ENCODE measurements around the gene PPP3R1.

The PPP3R1 gene

DNA sequence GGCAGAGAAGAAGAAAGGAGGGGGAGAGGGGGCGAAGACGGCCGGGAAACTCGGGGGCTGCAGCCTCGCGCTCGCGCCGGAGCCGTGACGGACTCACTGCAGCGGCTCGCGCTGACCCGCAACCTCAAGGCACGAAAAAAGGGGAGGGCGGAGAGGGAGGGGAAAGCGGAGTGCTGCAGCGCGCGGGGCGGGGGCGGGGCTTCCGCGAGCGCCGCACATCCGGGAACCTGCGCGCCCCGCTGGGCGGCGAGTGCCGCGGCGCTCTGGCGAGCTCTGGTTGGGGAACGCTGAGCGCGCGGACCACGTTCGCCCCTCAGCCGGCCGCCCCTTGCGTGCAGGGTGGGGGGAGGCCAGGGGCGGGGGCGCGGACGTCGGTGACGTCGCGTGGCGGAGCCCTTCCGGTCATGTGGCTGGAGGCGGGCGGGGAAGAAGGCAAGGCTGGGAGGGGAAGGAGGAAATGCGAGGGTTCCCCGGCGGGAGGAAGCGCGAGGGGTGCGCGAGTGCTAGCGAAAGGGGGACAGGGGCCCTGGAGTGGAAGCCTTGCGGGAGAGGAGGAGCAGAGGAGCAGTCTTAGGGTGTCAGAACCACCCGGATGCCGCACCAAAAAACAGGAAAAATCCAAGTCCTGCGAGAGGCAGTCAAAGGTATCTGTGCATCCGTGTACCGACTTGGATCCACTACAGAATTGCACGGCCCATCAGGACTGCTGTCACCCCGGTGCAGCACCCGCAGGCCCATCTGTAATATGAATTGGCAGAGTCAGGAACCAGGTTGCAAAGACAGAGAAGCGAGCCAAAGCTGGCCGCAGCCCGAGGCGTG lies at the start of gene PPP3R1:
Gene PPP3R1, minus strand, starts transcription at position 133 of the 819 bp plus-strand sequence. CDS start 405 bp downstream, outside the sequence.
- DNase-seq (ENCODE audit: low read depth) = peak; percentile 90

DNA sequence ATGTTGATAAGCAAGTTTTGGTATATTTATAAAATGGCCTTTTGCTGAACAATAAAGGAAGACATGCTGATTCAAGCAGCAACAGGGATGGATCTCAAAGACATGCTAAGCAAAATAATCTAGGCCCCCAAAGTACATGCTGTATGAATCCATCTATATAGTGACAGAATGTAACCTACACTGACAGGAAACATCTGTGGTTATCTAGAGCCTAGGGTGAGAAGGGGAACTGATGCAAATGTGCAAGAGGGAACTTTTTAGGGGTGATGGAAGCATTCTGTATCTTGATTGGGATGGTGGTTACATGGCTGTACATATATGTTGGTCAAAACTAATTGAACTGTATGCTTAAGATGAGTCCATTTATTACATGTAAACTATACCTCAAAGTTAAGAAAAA lies 43.2 kb upstream of the PPP3R1 start:
- DNase-seq (ENCODE audit: low read depth) = no peak

GRCh38 chr2:68294913-68295312 lies 42.6 kb upstream of the PPP3R1 start:
- no peak for DNase-seq (ENCODE audit: low read depth)

DNA sequence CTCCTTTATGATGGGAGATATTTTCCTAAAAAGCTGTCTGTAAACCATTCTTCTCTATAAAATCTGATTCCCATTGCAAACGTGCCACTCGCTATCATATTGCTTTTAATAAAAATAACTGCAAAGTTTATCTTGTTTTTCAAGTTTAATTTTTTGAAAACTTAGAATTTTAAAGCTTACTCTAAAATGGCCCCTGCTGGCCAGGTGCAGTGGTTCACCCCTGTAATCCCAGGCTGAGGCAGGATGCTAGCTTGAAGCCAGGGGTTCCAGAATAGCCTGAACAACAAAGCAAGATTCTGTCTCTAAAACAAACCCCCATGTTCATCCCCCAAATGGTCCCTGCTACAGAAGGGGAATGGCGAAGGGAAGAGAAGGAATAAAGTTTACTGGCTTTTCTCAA lies 41.9 kb upstream of the PPP3R1 start:
- no peak for DNase-seq (ENCODE audit: low read depth)

- DNase-seq (ENCODE audit: low read depth) = no peak
Observed at GRCh38 chr2:68293755-68294154, 41.4 kb upstream of the PPP3R1 start.

DNA sequence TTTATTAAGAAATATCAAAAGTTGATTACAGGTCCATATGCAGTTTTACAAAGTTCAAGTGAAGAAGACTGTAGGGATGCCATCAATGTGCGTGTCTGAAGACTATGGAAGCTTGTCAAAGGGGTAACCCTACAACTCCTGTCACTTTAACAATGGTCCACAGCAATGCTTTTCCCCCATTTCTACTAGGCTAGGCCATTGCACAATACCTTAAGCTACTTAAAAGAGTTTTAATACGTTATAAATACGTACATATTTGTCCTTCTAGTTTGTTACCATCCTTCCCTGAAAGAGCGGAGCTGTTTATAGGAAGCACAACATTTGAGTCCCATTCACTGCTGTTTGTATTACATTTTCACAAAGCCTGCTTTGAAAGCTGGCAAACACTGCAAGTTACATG lies 40.7 kb upstream of the PPP3R1 start:
- DNase-seq (ENCODE audit: low read depth) = no peak

DNA sequence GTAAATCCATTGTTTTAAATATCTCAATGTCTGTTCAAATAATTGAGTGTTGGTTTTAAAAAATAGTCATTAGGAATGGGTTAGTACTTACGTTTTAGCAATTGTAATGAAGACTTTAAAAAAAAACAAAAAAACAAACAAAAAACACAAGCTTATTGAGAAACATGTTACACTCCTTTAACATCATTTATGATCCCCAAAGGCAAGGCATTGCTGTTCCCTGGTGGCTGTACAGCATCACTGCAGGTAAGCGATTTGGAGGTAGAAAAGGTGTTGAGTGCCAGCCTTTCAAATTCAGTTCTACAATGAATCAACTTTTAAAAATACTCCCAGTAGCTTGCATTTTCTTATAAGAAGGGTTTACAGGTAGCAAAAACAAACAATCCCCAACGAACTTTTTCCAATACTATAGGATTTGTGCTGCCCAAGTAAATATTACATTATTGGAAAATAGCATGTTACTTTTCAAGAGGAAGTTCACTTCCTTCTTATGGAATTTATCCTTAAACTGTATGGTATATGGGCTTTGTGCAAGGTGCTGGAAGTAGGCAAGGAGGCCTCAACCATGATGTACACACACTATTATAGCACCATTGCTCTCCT lies 39.9 kb upstream of the PPP3R1 start:
- no peak for DNase-seq (ENCODE audit: low read depth)

GRCh38 chr2:68291314-68291713 lies 39.0 kb upstream of the PPP3R1 start:
- no peak for DNase-seq (ENCODE audit: low read depth)

- no peak for DNase-seq (ENCODE audit: low read depth)
Observed at GRCh38 chr2:68290901-68291300, 38.6 kb upstream of the PPP3R1 start.

DNA sequence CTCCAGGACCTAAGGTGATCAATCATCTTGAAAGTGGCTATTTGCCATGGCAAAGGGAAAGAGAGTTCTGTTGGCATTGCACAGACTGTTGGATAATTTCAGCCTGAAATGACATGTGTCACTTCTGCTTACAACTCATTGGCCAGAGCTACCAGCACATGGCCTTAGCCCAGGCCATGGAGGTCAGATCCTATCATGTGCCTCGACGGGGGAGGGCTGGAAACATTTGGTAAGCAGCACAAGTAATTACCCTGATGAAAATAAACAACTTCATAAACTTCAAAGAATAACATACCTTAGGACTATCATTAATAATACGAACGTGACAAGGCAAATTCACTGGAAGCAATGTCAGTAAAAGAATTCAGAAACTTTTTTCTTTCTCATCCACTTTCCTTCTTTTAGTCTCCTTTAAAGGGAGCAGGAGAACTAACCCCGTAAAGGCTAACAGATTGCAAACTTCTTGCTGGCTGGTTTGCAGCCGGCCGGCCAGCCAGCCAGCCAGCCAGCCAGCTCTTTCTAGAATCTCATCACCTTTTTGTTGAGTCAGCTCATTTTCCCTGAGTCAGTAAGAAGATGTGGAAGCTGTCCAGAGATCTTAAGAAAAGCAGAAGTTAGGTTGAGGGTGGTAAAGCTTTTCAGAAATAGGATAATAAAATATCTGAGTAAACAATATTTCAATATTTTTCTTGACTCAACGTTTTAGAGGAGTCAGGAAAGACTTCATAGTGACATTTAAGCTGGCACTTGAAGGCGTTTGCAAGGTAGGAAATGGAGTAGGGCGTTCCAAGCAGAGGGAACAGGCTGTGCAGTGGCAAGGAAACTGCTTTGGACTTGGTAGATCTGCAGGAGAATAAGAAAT lies 35.5 kb upstream of the PPP3R1 start:
- no peak for DNase-seq (ENCODE audit: low read depth)

- DNase-seq (ENCODE audit: low read depth) = no peak
Observed at GRCh38 chr2:68284896-68285295, 32.6 kb upstream of the PPP3R1 start.

DNA sequence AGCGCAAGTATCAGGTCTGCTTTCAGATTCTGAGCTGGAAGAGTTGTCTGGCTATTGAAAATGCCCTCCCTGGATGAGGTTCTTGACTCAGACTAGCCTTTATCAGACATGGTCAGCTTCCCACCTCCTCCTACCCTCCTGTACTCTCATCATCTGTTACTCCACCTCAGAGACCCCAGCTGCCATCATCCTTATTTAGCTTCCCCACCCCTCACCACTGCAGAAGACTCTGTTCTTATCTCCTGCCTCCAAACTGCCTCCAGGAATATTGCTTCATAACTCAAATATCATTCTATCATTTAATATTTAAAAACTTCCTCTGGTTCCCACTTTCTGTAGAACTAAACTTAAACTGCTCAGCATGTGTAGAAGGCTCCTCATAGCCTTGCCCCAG lies 31.1 kb upstream of the PPP3R1 start:
- DNase-seq (ENCODE audit: low read depth) = no peak

GRCh38 chr2:68282811-68283418 lies 30.6 kb upstream of the PPP3R1 start:
- DNase-seq (ENCODE audit: low read depth) = no peak

DNA sequence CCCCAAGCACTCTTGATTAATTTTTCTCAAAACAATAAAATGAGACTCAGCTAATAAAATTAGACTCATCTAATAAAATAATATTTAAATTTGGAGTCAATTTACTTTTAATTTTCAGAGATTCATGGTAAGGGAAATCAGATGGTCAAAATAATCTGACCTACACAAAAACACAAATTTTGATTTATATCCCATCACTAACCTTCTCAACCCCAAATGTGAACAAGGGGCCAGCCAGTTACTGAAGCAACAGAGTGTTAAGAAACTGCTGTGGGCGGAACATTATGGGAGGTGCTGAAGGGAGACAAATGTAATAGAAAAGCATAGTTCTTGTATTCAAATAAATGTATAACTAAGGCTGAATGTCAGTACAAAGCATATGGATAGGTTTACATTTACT lies 28.5 kb upstream of the PPP3R1 start:
- no peak for DNase-seq (ENCODE audit: low read depth)

- no peak for DNase-seq (ENCODE audit: low read depth)
Observed at GRCh38 chr2:68280348-68280747, 28.0 kb upstream of the PPP3R1 start.

- DNase-seq (ENCODE audit: low read depth) = no peak
Observed at GRCh38 chr2:68279691-68280090, 27.4 kb upstream of the PPP3R1 start.

- no peak for DNase-seq (ENCODE audit: low read depth)
Observed at GRCh38 chr2:68278169-68278568, 25.8 kb upstream of the PPP3R1 start.

DNA sequence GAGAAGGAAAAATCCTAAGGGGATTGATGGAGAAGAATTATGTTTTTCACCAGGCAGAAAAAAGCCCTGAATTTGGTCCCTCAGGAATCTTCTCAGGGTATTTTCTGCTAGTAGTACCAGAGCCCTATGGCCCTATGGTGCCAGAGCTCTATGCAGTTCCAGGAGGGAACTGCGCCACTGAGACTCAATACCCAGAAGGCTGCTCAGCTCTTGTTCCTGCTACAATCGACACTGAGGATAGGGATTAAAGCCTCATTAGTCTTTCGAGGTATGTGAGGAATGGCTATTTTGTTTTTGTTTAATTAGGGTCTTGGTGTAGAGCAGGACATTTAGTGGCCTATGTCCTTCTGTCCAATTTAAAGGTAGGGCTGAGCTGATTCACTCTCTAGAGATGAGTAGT lies 21.7 kb upstream of the PPP3R1 start:
- no peak for DNase-seq (ENCODE audit: low read depth)

DNA sequence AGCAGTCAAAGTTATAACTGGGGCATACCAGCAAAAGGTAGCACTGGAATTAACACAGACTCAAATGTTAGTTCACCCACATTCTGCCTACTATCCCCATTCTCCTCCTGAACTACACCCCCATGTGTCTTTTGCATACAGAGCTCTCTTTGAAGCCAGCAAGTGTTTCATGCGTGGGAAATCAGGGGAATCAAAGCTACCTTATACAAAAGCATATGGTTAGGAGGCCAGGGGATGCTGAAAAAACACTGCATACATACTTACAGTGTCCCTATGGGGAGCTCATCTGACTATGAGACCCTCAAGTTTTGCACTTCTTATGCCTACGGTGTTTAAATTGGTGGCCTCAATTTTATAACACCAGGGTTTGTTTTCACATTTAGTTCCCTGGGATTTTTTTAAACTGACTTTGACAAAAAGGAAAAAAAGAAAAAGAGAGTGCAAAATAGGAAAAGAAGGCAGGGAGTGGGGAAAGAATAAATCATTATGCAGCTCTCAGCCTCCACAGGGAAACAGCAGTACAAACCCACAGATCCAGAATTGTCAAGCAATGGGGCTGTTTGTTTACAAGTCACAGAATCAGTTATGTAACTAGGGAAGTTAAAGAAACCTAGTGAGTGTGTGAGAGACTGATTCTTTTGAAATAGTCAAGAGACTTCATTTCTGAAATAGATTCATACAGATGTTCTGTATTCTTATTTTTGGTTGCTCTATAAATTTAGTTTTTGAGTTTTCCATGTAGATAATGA lies 20.1 kb upstream of the PPP3R1 start:
- DNase-seq (ENCODE audit: low read depth) = no peak

DNA sequence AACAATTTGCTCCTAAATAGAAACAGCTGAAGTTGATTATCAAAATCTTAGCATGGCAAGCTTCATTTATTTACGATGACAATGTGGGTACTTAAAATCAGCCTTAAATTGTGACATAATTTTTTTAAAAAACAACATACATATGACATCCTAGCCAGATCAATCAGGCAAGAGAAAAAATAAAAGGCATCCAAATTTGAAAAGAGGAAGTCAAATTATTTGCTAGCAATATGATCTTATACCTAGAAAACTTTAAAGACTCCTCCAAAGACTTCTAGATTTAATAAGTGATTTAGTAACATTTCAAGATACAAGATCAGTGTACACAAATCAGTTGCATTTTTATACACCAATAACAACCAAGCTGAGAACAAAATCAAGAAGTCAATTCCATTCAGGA lies 14.3 kb upstream of the PPP3R1 start:
- DNase-seq (ENCODE audit: low read depth) = no peak

DNA sequence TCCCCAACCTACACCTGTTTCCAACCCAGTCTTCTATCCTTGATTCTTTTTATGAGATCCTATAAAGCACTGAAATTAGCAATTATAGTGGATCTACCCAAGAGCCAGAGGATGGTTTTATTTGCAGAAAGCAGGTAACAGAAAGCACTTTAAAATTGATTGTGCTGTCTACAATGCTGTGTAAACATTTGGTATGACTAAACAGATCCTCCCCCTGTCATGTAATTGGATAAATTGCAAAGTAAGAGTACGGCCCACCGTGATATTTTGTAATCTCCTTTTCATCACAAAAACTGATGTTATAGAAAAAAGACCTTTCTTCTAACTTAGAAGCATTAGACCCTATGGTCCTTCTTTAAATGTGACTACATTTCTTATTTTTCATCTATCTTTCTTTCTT lies 11.3 kb upstream of the PPP3R1 start:
- DNase-seq (ENCODE audit: low read depth) = no peak

DNA sequence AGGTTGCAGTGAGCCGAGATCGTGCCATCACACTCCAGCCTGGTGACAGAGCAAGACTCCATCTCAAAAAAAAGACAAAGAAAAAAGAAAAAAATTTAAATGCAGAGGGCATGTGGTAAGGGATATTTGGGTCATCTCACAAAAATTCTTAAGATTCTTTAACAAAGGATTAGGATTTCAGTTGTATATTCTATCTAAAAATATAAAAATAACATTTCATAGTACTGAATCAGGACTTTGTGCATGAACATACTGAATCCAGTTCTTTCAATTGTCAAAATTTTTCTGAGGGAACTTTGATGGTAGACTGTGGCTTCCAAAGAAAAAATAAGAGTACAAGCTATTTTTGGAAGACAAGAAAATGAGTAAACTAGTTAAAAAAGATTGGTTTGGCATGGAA lies 6.5 kb upstream of the PPP3R1 start:
- DNase-seq (ENCODE audit: low read depth) = no peak

Data from stimulated activated CD8-positive, alpha-beta memory T cell treated with anti-CD3 and anti-CD28 coated beads, Interleukin-12 subunit alpha, Interleukin-12 subunit beta, amount 100 ng/mL, for 1 hour (primary cell).